GM12878 (cell line): ENCODE results near the gene LMBR1.
"Not testable (repeated sequence)": the region's sequence is repeated elsewhere in the genome, so short reads cannot be mapped to it uniquely, and the experiment has no call there.

Source experiments
- FOXM1 ChIP-seq: IDR thresholded peaks from 2 replicates; pipeline ENCODE4 v1.6.1; 2012; ENCODE audit warnings: low read depth, mild to moderate bottlenecking, inconsistent platforms, low read length, moderate library complexity
- NFYA ChIP-seq: IDR thresholded peaks from 2 replicates; pipeline ENCODE4 v1.6.1; 2011; ENCODE audit warnings: low read depth, mild to moderate bottlenecking, low read length, improper control_type of control experiment, borderline replicate concordance
- POLR2A ChIP-seq: IDR thresholded peaks from 2 replicates; pipeline ENCODE4 v1.6.1; 2011; ENCODE audit warnings: low read depth, mild to moderate bottlenecking, low read length
- POLR2AphosphoS5 ChIP-seq: IDR thresholded peaks from 2 replicates; pipeline ENCODE4 v1.6.1; 2011; ENCODE audit warnings: mild to moderate bottlenecking, low read length, inconsistent platforms
- RFX5 ChIP-seq: IDR thresholded peaks from 2 replicates; pipeline ENCODE4 v1.6.1; 2011; ENCODE audit warnings: low read depth, low read length, improper control_type of control experiment
- SPI1 ChIP-seq: IDR thresholded peaks from 2 replicates; pipeline ENCODE4 v1.6.1; 2011; ENCODE audit warnings: low read depth, mild to moderate bottlenecking, low read length, moderate library complexity, borderline replicate concordance; ENCODE audit not compliant: insufficient read depth
- TAF1 ChIP-seq: IDR thresholded peaks from 2 replicates; pipeline ENCODE4 v1.6.1; 2011; ENCODE audit warnings: mild to moderate bottlenecking, low read depth, low read length, borderline replicate concordance
- ZNF274 ChIP-seq: IDR thresholded peaks from one replicate; pipeline ENCODE4 v1.8.0; 2011; ENCODE audit not compliant: insufficient read length, insufficient read depth
- TF ChIP-seq, protein P1 (sequence below), 3 experiments: IDR thresholded peaks in 2 of 3; conservative IDR thresholded peaks in 1 of 3; 2 replicates each; pipeline ENCODE4 v1.5.1; 2011; ENCODE audit warnings: low read depth in 3 of 3, low read length in 3 of 3, mild to moderate bottlenecking in 3 of 3, control low read depth in 2 of 3, moderate library complexity in 2 of 3, inconsistent platforms in 1 of 3, mixed read lengths in 1 of 3; ENCODE audit not compliant: control insufficient read depth in 2 of 3, insufficient read depth in 1 of 3; ENCODE audit errors: extremely low read depth in 1 of 3
- TF ChIP-seq, protein P2 (sequence below): fragments of 450-650 bp; IDR thresholded peaks from 2 replicates; pipeline ENCODE4 v1.6.1; 2017; ENCODE audit warnings: low read depth, mild to moderate bottlenecking, moderate library complexity
- TF ChIP-seq, protein P3 (sequence below): IDR thresholded peaks from 2 replicates; pipeline ENCODE4 v1.6.1; 2012; ENCODE audit warnings: low read depth, low read length, improper control_type of control experiment
- TF ChIP-seq, protein P4 (sequence below): IDR thresholded peaks from 2 replicates; pipeline ENCODE4 v1.6.1; 2011; ENCODE audit warnings: mild to moderate bottlenecking, low read depth, low read length, moderate library complexity; ENCODE audit not compliant: insufficient replicate concordance
- TF ChIP-seq, protein P5 (sequence below): fragments of 450-650 bp; IDR thresholded peaks from 2 replicates; pipeline ENCODE4 v1.6.1; 2017; ENCODE audit warnings: mild to moderate bottlenecking, moderate library complexity

DNA sequence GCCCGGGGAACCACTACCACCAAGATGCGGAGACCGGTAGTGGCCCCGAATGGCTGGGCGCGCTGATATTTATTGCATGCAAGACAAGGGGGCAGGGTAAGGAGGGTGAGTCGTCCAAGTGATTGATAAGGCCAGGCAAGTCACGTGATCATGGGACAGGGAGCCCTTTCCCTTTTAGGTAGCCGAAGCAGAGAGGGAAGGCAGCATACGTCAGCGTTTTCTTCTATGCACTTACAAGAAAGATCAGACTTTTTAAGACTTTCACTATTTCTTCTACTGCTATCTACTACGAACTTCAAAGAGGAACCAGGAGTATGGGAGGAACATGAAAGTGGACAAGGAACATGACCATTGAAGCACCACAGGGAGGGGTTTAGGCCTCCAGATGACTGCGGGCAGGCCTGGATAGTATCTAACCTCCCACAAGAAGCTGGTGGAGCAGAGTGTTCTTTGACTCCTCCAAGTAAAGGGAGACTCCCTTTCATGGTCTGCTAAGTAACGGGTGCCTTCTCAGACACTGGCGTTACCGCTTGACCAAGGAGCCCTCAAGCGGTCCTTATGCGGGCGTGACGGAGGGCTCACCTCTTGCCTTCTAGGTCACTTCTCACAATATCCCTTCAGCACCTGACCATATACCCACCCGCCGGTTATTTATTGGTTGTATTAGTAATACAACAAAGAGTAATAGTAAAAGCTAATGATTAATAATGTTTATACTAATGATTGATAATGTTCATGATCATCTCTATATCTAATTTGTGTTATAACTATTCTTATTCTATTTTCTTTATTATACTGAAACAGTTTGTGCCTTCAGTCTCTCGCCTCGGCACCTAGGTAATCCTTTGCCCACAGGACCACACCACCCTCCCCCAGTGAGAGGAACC lies 27.7 kb upstream of the LMBR1 start:
- TF ChIP-seq SPI1, RFX5, FOXM1, ZNF274, POLR2A, TAF1, NFYA, POLR2AphosphoS5: not testable (repeated sequence)
- TF ChIP-seq, protein P1, sequence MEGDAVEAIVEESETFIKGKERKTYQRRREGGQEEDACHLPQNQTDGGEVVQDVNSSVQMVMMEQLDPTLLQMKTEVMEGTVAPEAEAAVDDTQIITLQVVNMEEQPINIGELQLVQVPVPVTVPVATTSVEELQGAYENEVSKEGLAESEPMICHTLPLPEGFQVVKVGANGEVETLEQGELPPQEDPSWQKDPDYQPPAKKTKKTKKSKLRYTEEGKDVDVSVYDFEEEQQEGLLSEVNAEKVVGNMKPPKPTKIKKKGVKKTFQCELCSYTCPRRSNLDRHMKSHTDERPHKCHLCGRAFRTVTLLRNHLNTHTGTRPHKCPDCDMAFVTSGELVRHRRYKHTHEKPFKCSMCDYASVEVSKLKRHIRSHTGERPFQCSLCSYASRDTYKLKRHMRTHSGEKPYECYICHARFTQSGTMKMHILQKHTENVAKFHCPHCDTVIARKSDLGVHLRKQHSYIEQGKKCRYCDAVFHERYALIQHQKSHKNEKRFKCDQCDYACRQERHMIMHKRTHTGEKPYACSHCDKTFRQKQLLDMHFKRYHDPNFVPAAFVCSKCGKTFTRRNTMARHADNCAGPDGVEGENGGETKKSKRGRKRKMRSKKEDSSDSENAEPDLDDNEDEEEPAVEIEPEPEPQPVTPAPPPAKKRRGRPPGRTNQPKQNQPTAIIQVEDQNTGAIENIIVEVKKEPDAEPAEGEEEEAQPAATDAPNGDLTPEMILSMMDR (IDR thresholded peaks at IDR 0.05 in 2 of 3, conservative IDR thresholded peaks at IDR 0.05 in 1 of 3; ENCODE audit: control insufficient read depth in 2 of 3, extremely low read depth in 1 of 3, insufficient read depth in 1 of 3, low read depth in 3 of 3, low read length in 3 of 3), result not testable (repeated sequence)
- TF ChIP-seq, protein P2, sequence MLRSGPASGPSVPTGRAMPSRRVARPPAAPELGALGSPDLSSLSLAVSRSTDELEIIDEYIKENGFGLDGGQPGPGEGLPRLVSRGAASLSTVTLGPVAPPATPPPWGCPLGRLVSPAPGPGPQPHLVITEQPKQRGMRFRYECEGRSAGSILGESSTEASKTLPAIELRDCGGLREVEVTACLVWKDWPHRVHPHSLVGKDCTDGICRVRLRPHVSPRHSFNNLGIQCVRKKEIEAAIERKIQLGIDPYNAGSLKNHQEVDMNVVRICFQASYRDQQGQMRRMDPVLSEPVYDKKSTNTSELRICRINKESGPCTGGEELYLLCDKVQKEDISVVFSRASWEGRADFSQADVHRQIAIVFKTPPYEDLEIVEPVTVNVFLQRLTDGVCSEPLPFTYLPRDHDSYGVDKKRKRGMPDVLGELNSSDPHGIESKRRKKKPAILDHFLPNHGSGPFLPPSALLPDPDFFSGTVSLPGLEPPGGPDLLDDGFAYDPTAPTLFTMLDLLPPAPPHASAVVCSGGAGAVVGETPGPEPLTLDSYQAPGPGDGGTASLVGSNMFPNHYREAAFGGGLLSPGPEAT, result not testable (repeated sequence)
- TF ChIP-seq, protein P3, sequence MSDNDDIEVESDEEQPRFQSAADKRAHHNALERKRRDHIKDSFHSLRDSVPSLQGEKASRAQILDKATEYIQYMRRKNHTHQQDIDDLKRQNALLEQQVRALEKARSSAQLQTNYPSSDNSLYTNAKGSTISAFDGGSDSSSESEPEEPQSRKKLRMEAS, result not testable (repeated sequence)
- TF ChIP-seq, protein P4, sequence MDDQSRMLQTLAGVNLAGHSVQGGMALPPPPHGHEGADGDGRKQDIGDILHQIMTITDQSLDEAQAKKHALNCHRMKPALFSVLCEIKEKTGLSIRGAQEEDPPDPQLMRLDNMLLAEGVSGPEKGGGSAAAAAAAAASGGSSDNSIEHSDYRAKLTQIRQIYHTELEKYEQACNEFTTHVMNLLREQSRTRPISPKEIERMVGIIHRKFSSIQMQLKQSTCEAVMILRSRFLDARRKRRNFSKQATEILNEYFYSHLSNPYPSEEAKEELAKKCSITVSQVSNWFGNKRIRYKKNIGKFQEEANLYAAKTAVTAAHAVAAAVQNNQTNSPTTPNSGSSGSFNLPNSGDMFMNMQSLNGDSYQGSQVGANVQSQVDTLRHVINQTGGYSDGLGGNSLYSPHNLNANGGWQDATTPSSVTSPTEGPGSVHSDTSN, result not testable (repeated sequence)
- TF ChIP-seq, protein P5, sequence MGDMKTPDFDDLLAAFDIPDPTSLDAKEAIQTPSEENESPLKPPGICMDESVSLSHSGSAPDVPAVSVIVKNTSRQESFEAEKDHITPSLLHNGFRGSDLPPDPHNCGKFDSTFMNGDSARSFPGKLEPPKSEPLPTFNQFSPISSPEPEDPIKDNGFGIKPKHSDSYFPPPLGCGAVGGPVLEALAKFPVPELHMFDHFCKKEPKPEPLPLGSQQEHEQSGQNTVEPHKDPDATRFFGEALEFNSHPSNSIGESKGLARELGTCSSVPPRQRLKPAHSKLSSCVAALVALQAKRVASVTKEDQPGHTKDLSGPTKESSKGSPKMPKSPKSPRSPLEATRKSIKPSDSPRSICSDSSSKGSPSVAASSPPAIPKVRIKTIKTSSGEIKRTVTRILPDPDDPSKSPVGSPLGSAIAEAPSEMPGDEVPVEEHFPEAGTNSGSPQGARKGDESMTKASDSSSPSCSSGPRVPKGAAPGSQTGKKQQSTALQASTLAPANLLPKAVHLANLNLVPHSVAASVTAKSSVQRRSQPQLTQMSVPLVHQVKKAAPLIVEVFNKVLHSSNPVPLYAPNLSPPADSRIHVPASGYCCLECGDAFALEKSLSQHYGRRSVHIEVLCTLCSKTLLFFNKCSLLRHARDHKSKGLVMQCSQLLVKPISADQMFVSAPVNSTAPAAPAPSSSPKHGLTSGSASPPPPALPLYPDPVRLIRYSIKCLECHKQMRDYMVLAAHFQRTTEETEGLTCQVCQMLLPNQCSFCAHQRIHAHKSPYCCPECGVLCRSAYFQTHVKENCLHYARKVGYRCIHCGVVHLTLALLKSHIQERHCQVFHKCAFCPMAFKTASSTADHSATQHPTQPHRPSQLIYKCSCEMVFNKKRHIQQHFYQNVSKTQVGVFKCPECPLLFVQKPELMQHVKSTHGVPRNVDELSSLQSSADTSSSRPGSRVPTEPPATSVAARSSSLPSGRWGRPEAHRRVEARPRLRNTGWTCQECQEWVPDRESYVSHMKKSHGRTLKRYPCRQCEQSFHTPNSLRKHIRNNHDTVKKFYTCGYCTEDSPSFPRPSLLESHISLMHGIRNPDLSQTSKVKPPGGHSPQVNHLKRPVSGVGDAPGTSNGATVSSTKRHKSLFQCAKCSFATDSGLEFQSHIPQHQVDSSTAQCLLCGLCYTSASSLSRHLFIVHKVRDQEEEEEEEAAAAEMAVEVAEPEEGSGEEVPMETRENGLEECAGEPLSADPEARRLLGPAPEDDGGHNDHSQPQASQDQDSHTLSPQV, result not testable (repeated sequence)
